ENCODE measurements around the gene GNAI1.

DNA sequence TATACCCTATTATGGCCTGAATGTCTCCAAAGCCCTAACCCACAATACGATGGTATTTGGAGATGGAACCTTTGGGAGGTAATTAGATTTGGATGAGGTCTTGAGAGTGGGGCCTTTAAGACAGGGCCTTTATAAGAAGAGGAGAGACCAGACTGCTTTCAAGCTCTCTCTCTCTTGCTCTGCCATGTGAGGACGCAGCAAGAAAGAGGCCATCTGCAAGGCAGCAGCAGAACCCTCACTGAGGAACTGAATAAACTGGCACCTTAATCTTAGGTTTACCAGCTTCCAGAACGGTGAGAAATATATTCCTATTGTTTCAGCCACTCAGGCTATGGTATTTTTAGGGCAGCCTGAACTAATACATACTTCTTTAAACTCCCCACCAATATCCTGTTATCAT is 2.0 kb upstream of the GNAI1 start:
- TF ChIP-seq POLR2A (IDR thresholded peaks at IDR 0.05) (no peak), POLR2AphosphoS5 (IDR thresholded peaks at IDR 0.05; ENCODE audit: insufficient read depth in 1 of 2, low read depth in 1 of 2) (no peak)
- TF ChIP-seq, protein P1, sequence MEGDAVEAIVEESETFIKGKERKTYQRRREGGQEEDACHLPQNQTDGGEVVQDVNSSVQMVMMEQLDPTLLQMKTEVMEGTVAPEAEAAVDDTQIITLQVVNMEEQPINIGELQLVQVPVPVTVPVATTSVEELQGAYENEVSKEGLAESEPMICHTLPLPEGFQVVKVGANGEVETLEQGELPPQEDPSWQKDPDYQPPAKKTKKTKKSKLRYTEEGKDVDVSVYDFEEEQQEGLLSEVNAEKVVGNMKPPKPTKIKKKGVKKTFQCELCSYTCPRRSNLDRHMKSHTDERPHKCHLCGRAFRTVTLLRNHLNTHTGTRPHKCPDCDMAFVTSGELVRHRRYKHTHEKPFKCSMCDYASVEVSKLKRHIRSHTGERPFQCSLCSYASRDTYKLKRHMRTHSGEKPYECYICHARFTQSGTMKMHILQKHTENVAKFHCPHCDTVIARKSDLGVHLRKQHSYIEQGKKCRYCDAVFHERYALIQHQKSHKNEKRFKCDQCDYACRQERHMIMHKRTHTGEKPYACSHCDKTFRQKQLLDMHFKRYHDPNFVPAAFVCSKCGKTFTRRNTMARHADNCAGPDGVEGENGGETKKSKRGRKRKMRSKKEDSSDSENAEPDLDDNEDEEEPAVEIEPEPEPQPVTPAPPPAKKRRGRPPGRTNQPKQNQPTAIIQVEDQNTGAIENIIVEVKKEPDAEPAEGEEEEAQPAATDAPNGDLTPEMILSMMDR (IDR thresholded peaks at IDR 0.05): no peak

All from vagina (tissue), 2 donors.